HEK293 (cell line): ENCODE results near the gene CCDC178.
A peak's percentile ranks its signal among the peaks of the same experiment; 100 is the strongest.

ENCODE experiments used
- BCL11A ChIP-seq: fragments of 450-650 bp; formaldehyde crosslinking; IDR thresholded peaks from 2 replicates; pipeline ENCODE4 v1.5.1; 2016; ENCODE audit warnings: low read depth, missing biosample characterization, missing genetic modification characterization
- BCL11B ChIP-seq: fragments of 450-650 bp; formaldehyde crosslinking; IDR thresholded peaks from 2 replicates; pipeline ENCODE4 v1.5.1; 2016; ENCODE audit warnings: low read depth, missing biosample characterization, missing genetic modification characterization
- HOXA7 ChIP-seq: sonication (generic); formaldehyde crosslinking; IDR thresholded peaks from 2 replicates; pipeline ENCODE4 v1.8.1; 2022; ENCODE audit warnings: missing genetic modification reagents, borderline replicate concordance
- IKZF3 ChIP-seq: fragments of 450-650 bp; IDR thresholded peaks from 2 replicates; pipeline ENCODE4 v1.5.0; 2018; ENCODE audit warnings: missing biosample characterization, mild to moderate bottlenecking, missing genetic modification characterization, moderate library complexity
- KLF7 ChIP-seq: fragments of 450-650 bp; formaldehyde crosslinking; IDR thresholded peaks from 2 replicates; pipeline ENCODE4 v1.5.1; 2016; ENCODE audit warnings: missing biosample characterization, missing genetic modification characterization, borderline replicate concordance
- OSR2 ChIP-seq: fragments of 450-650 bp; formaldehyde crosslinking; IDR thresholded peaks from 2 replicates; pipeline ENCODE4 v1.5.1; 2016; ENCODE audit warnings: missing biosample characterization, missing genetic modification characterization
- SETDB1 ChIP-seq: IDR thresholded peaks from one replicate; pipeline ENCODE4 v1.6.1; 2017; ENCODE audit warnings: mild to moderate bottlenecking, low read length, moderate library complexity, mixed read lengths; ENCODE audit not compliant: insufficient read length
- TCF7L2 ChIP-seq: IDR thresholded peaks from 2 replicates; pipeline ENCODE4 v1.6.1; 2011; ENCODE audit warnings: low read depth, mild to moderate bottlenecking, inconsistent platforms, low read length, moderate library complexity, borderline replicate concordance
- TSHZ1 ChIP-seq: fragments of 450-650 bp; formaldehyde crosslinking; IDR thresholded peaks from 2 replicates; pipeline ENCODE4 v1.5.1; 2016; ENCODE audit warnings: missing biosample characterization, missing genetic modification characterization, borderline replicate concordance
- ZEB2 ChIP-seq: fragments of 450-650 bp; formaldehyde crosslinking; IDR thresholded peaks from 2 replicates; pipeline ENCODE4 v1.5.1; 2016; ENCODE audit warnings: missing biosample characterization, missing genetic modification characterization
- ZFHX2 ChIP-seq: fragments of 450-650 bp; formaldehyde crosslinking; conservative IDR thresholded peaks from 2 replicates; pipeline ENCODE4 v1.5.1; 2016; ENCODE audit warnings: missing biosample characterization, missing genetic modification characterization
- ZNF248 ChIP-seq: fragments of 450-650 bp; formaldehyde crosslinking; IDR thresholded peaks from 2 replicates; pipeline ENCODE4 v1.5.1; 2017; ENCODE audit warnings: missing biosample characterization, missing genetic modification characterization
- ZNF324 ChIP-seq: fragments of 450-650 bp; formaldehyde crosslinking; IDR thresholded peaks from 2 replicates; pipeline ENCODE4 v1.5.1; 2016; ENCODE audit warnings: missing biosample characterization, missing genetic modification characterization
- ZNF341 ChIP-seq: fragments of 450-650 bp; formaldehyde crosslinking; IDR thresholded peaks from 2 replicates; pipeline ENCODE4; 2016; ENCODE audit warnings: low read depth, missing biosample characterization, missing genetic modification characterization
- ZNF513 ChIP-seq: fragments of 450-650 bp; IDR thresholded peaks from 2 replicates; pipeline ENCODE4 v1.5.1; 2018; ENCODE audit warnings: missing biosample characterization, missing genetic modification characterization
- ZNF518A ChIP-seq: fragments of 450-650 bp; formaldehyde crosslinking; conservative IDR thresholded peaks from 2 replicates; pipeline ENCODE4 v1.5.1; 2016; ENCODE audit warnings: low read depth, missing biosample characterization, missing genetic modification characterization
- ZNF530 ChIP-seq: fragments of 450-650 bp; formaldehyde crosslinking; IDR thresholded peaks from 2 replicates; pipeline ENCODE4 v1.5.1; 2016; ENCODE audit warnings: low read depth, missing biosample characterization, missing genetic modification characterization
- ZNF548 ChIP-seq: fragments of 450-650 bp; formaldehyde crosslinking; IDR thresholded peaks from 2 replicates; pipeline ENCODE4 v1.5.1; 2016; ENCODE audit warnings: missing biosample characterization, missing genetic modification characterization
- ZNF549 ChIP-seq: fragments of 450-650 bp; IDR thresholded peaks from 2 replicates; pipeline ENCODE4 v1.5.1; 2018; ENCODE audit warnings: missing biosample characterization, missing genetic modification characterization, mild to moderate bottlenecking, inconsistent platforms, moderate library complexity
- ZNF664 ChIP-seq: fragments of 450-650 bp; formaldehyde crosslinking; IDR thresholded peaks from 2 replicates; pipeline ENCODE4 v1.5.1; 2016; ENCODE audit warnings: missing biosample characterization, missing genetic modification characterization
- ZXDB ChIP-seq: fragments of 450-650 bp; formaldehyde crosslinking; IDR thresholded peaks from 2 replicates; pipeline ENCODE4 v1.5.1; 2016; ENCODE audit warnings: missing biosample characterization, missing genetic modification characterization
- TF ChIP-seq, protein P1 (sequence below): fragments of 450-650 bp; formaldehyde crosslinking; IDR thresholded peaks from 2 replicates; pipeline ENCODE4 v1.5.1; 2016; ENCODE audit warnings: missing biosample characterization, missing genetic modification characterization
- TF ChIP-seq, protein P2 (sequence below): fragments of 450-650 bp; formaldehyde crosslinking; IDR thresholded peaks from 2 replicates; pipeline ENCODE4 v1.5.1; 2016; ENCODE audit warnings: missing biosample characterization, missing genetic modification characterization
- TF ChIP-seq, protein P3 (sequence below): sonication (generic); formaldehyde crosslinking; IDR thresholded peaks from 2 replicates; pipeline ENCODE4 v1.8.1; 2022; ENCODE audit warnings: mild to moderate bottlenecking, moderate library complexity, missing genetic modification reagents

Gene CCDC178

DNA sequence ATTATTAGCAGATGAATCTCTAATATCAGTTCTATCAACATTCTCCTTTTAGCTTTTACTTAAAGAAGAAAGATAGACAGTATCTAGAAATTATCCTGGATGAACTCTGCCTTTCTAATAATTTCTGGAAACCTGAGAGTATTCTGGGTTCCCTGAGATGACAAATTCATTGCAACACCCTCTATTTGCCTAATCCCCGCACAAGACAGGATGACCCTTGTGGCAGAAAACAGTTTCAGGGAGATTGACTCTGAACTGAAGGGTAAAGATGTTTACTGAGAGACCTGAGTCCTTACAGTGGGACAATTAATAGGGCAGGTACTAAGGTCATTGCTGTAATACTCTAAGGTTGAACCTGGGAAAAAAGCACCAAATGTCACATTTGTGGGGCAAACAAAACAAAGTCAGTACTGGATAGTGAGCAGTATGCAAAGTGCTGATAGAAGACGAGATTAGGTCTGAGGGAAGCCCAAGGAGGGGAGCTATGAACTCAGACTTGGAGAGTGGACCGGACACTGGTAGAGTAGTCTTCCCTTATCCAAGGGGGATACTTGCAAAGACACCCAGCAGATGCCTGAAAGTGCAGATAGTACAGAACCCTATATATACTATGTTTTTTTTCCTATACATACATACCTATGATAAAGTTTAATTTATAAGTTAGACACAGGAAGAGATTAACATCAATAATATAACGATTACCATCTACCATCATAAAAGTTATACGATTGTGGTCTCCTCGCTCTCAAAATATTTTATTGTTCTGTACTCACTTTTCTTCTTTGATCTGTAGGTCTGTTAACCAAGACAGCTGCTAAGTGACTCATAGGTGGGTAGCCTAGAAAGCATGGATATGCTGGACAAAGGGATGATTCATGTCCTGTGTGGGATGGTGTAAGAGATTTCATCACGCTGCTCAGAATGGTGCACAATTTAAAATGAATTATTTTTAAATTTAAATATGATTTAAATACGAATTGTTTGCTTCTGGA is 519.4 kb downstream of the CCDC178 start (continued):
- TF ChIP-seq, protein P1, sequence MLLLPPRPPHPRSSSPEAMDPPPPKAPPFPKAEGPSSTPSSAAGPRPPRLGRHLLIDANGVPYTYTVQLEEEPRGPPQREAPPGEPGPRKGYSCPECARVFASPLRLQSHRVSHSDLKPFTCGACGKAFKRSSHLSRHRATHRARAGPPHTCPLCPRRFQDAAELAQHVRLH (tag by site-specific recombination) = peak; percentile 14; the same call in 1 of the 2 replicates
- TF ChIP-seq BCL11B (tag by site-specific recombination) (no peak), ZNF341 (tag by site-specific recombination) (no peak), IKZF3 (tag by site-specific recombination) (peak; percentile 80), ZNF530 (tag by site-specific recombination) (no peak), SETDB1 (no peak), ZNF248 (tag by site-specific recombination) (no peak), KLF7 (no peak), ZEB2 (0 out of 2 replicates have a peak, but pooled peaks have one; percentile 29), ZNF518A (tag by site-specific recombination) (no peak), OSR2 (tag by site-specific recombination) (peak; percentile 35; the same call in 1 of the 2 replicates), TSHZ1 (tag by site-specific recombination) (0 out of 2 replicates have a peak, but pooled peaks have one; percentile 13), BCL11A (no peak), ZXDB (peak; percentile 62), ZNF548 (no peak), HOXA7 (CRISPR knock-in tag) (no peak), ZFHX2 (peak; percentile 47; the same call in 1 of the 2 replicates), TCF7L2 (peak; percentile 73), ZNF549 (no peak), ZNF664 (tag by site-specific recombination) (no peak), ZNF324 (tag by site-specific recombination) (no peak), ZNF513 (tag by site-specific recombination) (0 out of 2 replicates have a peak, but pooled peaks have one; percentile 36)
- TF ChIP-seq, protein P2, sequence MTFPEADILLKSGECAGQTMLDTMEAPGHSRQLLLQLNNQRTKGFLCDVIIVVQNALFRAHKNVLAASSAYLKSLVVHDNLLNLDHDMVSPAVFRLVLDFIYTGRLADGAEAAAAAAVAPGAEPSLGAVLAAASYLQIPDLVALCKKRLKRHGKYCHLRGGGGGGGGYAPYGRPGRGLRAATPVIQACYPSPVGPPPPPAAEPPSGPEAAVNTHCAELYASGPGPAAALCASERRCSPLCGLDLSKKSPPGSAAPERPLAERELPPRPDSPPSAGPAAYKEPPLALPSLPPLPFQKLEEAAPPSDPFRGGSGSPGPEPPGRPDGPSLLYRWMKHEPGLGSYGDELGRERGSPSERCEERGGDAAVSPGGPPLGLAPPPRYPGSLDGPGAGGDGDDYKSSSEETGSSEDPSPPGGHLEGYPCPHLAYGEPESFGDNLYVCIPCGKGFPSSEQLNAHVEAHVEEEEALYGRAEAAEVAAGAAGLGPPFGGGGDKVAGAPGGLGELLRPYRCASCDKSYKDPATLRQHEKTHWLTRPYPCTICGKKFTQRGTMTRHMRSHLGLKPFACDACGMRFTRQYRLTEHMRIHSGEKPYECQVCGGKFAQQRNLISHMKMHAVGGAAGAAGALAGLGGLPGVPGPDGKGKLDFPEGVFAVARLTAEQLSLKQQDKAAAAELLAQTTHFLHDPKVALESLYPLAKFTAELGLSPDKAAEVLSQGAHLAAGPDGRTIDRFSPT (tag by site-specific recombination) = peak; percentile 46; the same call in 1 of the 2 replicates
- TF ChIP-seq, protein P3, sequence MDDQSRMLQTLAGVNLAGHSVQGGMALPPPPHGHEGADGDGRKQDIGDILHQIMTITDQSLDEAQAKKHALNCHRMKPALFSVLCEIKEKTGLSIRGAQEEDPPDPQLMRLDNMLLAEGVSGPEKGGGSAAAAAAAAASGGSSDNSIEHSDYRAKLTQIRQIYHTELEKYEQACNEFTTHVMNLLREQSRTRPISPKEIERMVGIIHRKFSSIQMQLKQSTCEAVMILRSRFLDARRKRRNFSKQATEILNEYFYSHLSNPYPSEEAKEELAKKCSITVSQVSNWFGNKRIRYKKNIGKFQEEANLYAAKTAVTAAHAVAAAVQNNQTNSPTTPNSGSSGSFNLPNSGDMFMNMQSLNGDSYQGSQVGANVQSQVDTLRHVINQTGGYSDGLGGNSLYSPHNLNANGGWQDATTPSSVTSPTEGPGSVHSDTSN (CRISPR knock-in tag) = no peak
